Natural killer cell (primary cell): ENCODE data around the gene ZNF488. TPM values are rescaled to one million over a fixed set of nuclear protein-coding genes. Genes with fewer than 3 reads are reported as not detected.

ENCODE experiments used
- ATAC-seq, 3 donors: fragments of 150-1000 bp in 2 of 3; fragments of 200-7000 bp in 1 of 3; cut with Tn5 transposase; 1 replicate in 1 of 3; 2 replicates in 2 of 3; pipeline ENCODE4 v1.10.0; 2021; ENCODE audit warnings: mild to moderate bottlenecking in 2 of 3, moderate library complexity in 2 of 3
- DNase-seq, 2 donors: peaks; one replicate each; pipeline versions ENCODE4 v3.0.0 to v3.0.0-alpha.2; 2013 to 2021; ENCODE audit warnings: mixed read lengths in 1 of 2
- H3K27ac ChIP-seq: one replicate; pipeline ENCODE4 v1.5.1; 2013; ENCODE audit warnings: mild to moderate bottlenecking, low read length
- H3K27me3 ChIP-seq: one replicate; pipeline ENCODE4 v1.6.1; 2013; ENCODE audit warnings: low read length; ENCODE audit not compliant: control insufficient read depth, insufficient read depth
- H3K36me3 ChIP-seq: one replicate; pipeline ENCODE4 v1.6.1; 2013; ENCODE audit warnings: low read length; ENCODE audit not compliant: control insufficient read depth, insufficient read depth
- H3K4me1 ChIP-seq: one replicate; pipeline ENCODE4 v1.6.1; 2013; ENCODE audit warnings: low read length; ENCODE audit not compliant: control insufficient read depth, insufficient read depth
- H3K4me3 ChIP-seq: one replicate; pipeline ENCODE4 v1.5.1; 2013; ENCODE audit warnings: low read length
- H3K9me3 ChIP-seq: one replicate; pipeline ENCODE4 v1.6.1; 2013; ENCODE audit warnings: low read length; ENCODE audit not compliant: control insufficient read depth, insufficient read depth
- H3K27ac Mint-ChIP-seq, 2 donors: one replicate each; pipeline ENCODE4 v1.8.0; 2022; ENCODE audit warnings: mild to moderate bottlenecking in 2 of 2, mixed read lengths in 2 of 2, moderate library complexity in 1 of 2
- H3K27me3 Mint-ChIP-seq, 2 donors: one replicate each; pipeline ENCODE4 v1.8.0; 2022; ENCODE audit warnings: low read depth in 2 of 2, mixed read lengths in 2 of 2
- H3K36me3 Mint-ChIP-seq: one replicate; pipeline ENCODE4 v1.8.0; 2022; ENCODE audit warnings: mixed read lengths
- H3K4me1 Mint-ChIP-seq, 2 donors: one replicate each; pipeline ENCODE4 v1.8.0; 2022; ENCODE audit warnings: mixed read lengths in 2 of 2
- H3K4me3 Mint-ChIP-seq: one replicate; pipeline ENCODE4 v1.8.0; 2022; ENCODE audit warnings: mild to moderate bottlenecking, moderate library complexity, mixed read lengths
- H3K9me3 Mint-ChIP-seq, 2 donors: one replicate each; pipeline ENCODE4 v1.8.0; 2022; ENCODE audit warnings: mixed read lengths in 2 of 2
- WGBS: methylation state at CpG from one replicate; pipeline ENCODE4 v1.1.7; 2013; ENCODE audit warnings: missing lambda C conversion rate; ENCODE audit not compliant: insufficient coverage; 5-methylcytosine and 5-hydroxymethylcytosine counted together
- intact Hi-C: fragments of 100-400 bp; cut with micrococcal nuclease; formaldehyde crosslinking; loops from one replicate; pipeline ENCODE4 v1.14.2; 2022
- total RNA-seq, 4 donors: library from RNA; stranded (reverse); fragments of 120-200 nt in 1 of 4; gene quantifications; one replicate each; pipeline versions ENCODE4 v1.2.3 to v1.2.4, GENCODE V29; 2013 to 2022
- TF ChIP-seq, protein P1 (sequence below): fragments of 200-600 bp; IDR thresholded peaks from one replicate; pipeline ENCODE4 v1.8.0; 2022; ENCODE audit warnings: antibody characterized with exemption

The ZNF488 gene
- total RNA-seq, 3 donors from 2014 or later (not counting 1 experiment from before 2014, with no cell fraction given): not detected

DNA sequence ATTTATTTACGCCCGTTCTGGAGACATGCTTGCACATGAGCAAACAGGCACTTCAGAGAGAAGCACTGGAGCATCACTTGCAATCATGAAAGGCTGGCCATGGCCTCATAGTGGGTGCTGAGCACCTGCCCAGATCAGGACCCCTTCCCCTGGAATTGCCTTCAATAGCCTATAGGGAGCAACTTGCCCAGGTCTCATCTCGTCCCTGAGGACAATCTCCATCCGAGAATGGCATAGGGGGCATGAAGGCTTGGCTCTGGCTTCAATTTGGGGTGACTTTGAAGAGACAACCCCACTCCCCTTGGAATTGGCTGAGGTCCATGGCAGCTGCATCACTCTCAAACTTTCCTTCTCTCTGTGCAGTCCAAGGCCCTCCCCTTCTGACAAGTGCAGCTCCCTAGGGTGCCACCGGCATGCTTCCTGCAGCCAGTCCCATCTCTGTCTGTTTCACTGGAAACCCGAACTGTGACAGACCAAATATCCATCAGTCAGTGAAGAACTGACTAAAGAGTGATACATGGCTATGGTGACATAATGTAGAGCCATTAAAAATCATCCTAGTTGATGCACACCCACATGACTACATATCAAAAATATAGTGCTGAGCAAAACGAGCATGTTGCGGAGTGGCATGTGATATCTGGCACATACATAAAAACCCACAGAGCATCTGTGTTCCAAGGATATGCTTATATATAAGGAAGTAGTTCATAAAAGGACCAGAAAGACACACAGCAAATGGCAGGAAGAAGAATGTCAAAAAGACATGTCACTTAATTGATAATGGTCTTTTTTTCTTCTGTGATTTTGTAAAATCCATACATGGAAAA lies 49.4 kb downstream of the ZNF488 start:
- no peaks in the 10 kb centered on the region for H3K4me1 Mint-ChIP-seq
- H3K4me3 ChIP-seq: no peak overlapping the region
- H3K27me3 Mint-ChIP-seq: peaks cover 3 to 7% of the 10 kb centered on the region in 2 donors
- no peaks in the 10 kb centered on the region for H3K36me3 ChIP-seq
- H3K9me3 ChIP-seq: no peaks in the 10 kb centered on the region
- WGBS: 82% methylated on average over 6 of the region's 8 CpGs
- no peaks in the 10 kb centered on the region for H3K36me3 Mint-ChIP-seq
- no peak for DNase-seq
- no peaks in the 10 kb centered on the region for H3K4me1 ChIP-seq
- H3K27me3 ChIP-seq: no peaks in the 10 kb centered on the region
- no peak overlapping the region for H3K4me3 Mint-ChIP-seq
- TF ChIP-seq, protein P1, sequence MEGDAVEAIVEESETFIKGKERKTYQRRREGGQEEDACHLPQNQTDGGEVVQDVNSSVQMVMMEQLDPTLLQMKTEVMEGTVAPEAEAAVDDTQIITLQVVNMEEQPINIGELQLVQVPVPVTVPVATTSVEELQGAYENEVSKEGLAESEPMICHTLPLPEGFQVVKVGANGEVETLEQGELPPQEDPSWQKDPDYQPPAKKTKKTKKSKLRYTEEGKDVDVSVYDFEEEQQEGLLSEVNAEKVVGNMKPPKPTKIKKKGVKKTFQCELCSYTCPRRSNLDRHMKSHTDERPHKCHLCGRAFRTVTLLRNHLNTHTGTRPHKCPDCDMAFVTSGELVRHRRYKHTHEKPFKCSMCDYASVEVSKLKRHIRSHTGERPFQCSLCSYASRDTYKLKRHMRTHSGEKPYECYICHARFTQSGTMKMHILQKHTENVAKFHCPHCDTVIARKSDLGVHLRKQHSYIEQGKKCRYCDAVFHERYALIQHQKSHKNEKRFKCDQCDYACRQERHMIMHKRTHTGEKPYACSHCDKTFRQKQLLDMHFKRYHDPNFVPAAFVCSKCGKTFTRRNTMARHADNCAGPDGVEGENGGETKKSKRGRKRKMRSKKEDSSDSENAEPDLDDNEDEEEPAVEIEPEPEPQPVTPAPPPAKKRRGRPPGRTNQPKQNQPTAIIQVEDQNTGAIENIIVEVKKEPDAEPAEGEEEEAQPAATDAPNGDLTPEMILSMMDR: no peak
- no peak overlapping the region for H3K27ac Mint-ChIP-seq
- intact Hi-C loops: no loop called here
- no peak overlapping the region for H3K27ac ChIP-seq
- no peak for ATAC-seq
- no peaks in the 10 kb centered on the region for H3K9me3 Mint-ChIP-seq

DNA sequence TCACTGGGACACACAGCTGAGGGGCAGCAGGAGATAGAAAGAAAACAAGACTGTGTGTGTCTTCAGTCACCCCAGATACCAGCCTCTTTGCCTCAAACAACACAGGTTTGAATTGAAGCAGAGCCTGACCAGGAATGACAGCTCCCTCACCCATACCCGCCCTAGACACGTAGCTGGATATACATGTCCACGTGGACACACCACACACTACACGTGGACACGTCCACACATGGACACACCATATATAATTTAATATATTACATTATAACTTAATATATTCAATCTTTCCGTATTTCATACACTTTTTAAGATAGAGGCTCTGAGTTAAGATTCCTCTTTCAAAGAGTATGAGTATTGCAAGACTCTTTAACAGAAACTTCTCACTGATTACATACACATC lies 50.6 kb downstream of the ZNF488 start:
- intact Hi-C loops: no loop called here
- Mint-ChIP-seq H3K36me3 (no peaks in the 10 kb centered on the region), H3K4me1 (peaks cover 0 to 2% of the 10 kb centered on the region in 2 donors), H3K9me3 (no peaks in the 10 kb centered on the region), H3K4me3 (no peak overlapping the region), H3K27me3 (peaks cover 0 to 6% of the 10 kb centered on the region in 2 donors), H3K27ac (no peak overlapping the region)
- no peak for DNase-seq
- no peaks in the 10 kb centered on the region for H3K9me3 ChIP-seq
- no peaks in the 10 kb centered on the region for H3K27me3 ChIP-seq
- no peak overlapping the region for H3K4me3 ChIP-seq
- H3K36me3 ChIP-seq: no peaks in the 10 kb centered on the region
- TF ChIP-seq, protein P1: no peak
- 89% methylated on average over 6 of the region's 6 CpGs for WGBS
- no peak for ATAC-seq
- no peak overlapping the region for H3K27ac ChIP-seq
- no peaks in the 10 kb centered on the region for H3K4me1 ChIP-seq

DNA sequence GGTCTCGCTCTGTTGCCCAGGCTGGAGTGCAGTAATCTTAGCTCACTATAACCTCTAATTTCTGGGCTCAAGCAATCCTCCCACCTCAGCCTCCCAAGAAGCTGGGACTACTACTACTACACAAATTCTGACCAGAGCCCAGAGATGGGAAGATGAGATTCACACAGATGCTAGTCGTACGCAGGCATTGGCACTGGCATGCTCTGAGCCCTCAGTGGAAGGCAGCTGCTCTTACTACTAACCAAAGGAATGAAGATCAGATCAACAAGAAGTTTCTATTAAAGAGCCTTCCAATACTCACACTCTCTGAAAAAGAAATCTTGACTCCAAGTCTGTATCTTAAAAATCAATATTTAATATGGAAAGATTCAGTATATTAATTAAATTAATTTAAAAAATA lies 51.1 kb downstream of the ZNF488 start:
- no peaks in the 10 kb centered on the region for H3K36me3 ChIP-seq
- H3K4me1 Mint-ChIP-seq: peaks cover 0 to 7% of the 10 kb centered on the region in 2 donors
- H3K27ac ChIP-seq: no peak overlapping the region
- H3K27ac Mint-ChIP-seq: no peak overlapping the region
- ATAC-seq: no peak
- TF ChIP-seq, protein P1: no peak
- H3K36me3 Mint-ChIP-seq: no peaks in the 10 kb centered on the region
- H3K9me3 Mint-ChIP-seq: peaks cover 0 to 2% of the 10 kb centered on the region in 2 donors
- no peaks in the 10 kb centered on the region for H3K4me1 ChIP-seq
- no peak for DNase-seq
- intact Hi-C loops: no loop called here
- H3K4me3 ChIP-seq: no peak overlapping the region
- no peak overlapping the region for H3K4me3 Mint-ChIP-seq
- H3K9me3 ChIP-seq: no peaks in the 10 kb centered on the region
- WGBS: 92% methylated on average over 3 of the region's 3 CpGs
- H3K27me3 Mint-ChIP-seq: peaks cover 0 to 6% of the 10 kb centered on the region in 2 donors
- H3K27me3 ChIP-seq: no peaks in the 10 kb centered on the region
